Measurements from ENCODE around the gene CTPS1.

CTPS1 gene

GRCh38 chr1:41003127-41003639 lies 23.7 kb downstream of the CTPS1 start:
- no peak for DNase-seq

GRCh38 chr1:41003640-41004220 lies 24.2 kb downstream of the CTPS1 start:
- peak; percentile 37 for DNase-seq

GRCh38 chr1:41005876-41006275 lies 26.4 kb downstream of the CTPS1 start:
- no peak for DNase-seq

GRCh38 chr1:41006942-41007865 lies 27.7 kb downstream of the CTPS1 start:
- DNase-seq = no peak

- no peak for DNase-seq
Observed at GRCh38 chr1:41009466-41009865, 30.0 kb downstream of the CTPS1 start.

GRCh38 chr1:41010345-41010744 lies 30.8 kb downstream of the CTPS1 start:
- DNase-seq = no peak

GRCh38 chr1:41013024-41013423 lies 33.5 kb downstream of the CTPS1 start:
- DNase-seq = no peak

- DNase-seq = no peak
Observed at GRCh38 chr1:41013796-41014195, 34.3 kb downstream of the CTPS1 start.

- DNase-seq = no peak
Observed at GRCh38 chr1:41014871-41015270, 35.4 kb downstream of the CTPS1 start.

GRCh38 chr1:41015281-41015896 lies 35.9 kb downstream of the CTPS1 start:
- DNase-seq = no peak

GRCh38 chr1:41015897-41016470 lies 36.5 kb downstream of the CTPS1 start:
- DNase-seq = no peak

GRCh38 chr1:41017141-41018017 lies 37.9 kb downstream of the CTPS1 start:
- DNase-seq = no peak

GRCh38 chr1:41018018-41018410 lies 38.5 kb downstream of the CTPS1 start:
- no peak for DNase-seq

GRCh38 chr1:41019353-41019745 lies 39.9 kb downstream of the CTPS1 start:
- no peak for DNase-seq

GRCh38 chr1:41020109-41020576 lies 40.6 kb downstream of the CTPS1 start:
- no peak for DNase-seq

GRCh38 chr1:41020654-41021053 lies 41.2 kb downstream of the CTPS1 start:
- no peak for DNase-seq

- DNase-seq = no peak
Observed at GRCh38 chr1:41021526-41022308, 42.2 kb downstream of the CTPS1 start, which contains the start of gene SLFNL1. Gene SLFNL1, minus strand, starts transcription at chr1:41021725. Its CDS starts 1,065 bp downstream, at chr1:41020660.

- no peak for DNase-seq
Observed at GRCh38 chr1:41022424-41022823, 42.9 kb downstream of the CTPS1 start.

GRCh38 chr1:41023279-41023990 lies 43.9 kb downstream of the CTPS1 start:
- DNase-seq = no peak

GRCh38 chr1:41024953-41025352 lies 45.5 kb downstream of the CTPS1 start:
- no peak for DNase-seq

All from SHP77 treated with DMSO at 0.1 percent for 48 hours (cell line).